SKM-1 treated with dmso at 0.1 percent for 144 hours (cell line): ENCODE measurements around the gene PNPT1.
"Not testable (repeated sequence)": the region's sequence is repeated elsewhere in the genome, so short reads cannot be mapped to it uniquely, and the experiment has no call there.

Experiments
- DNase-seq: peaks from one replicate; lab custom pipeline; 2025; ENCODE audit not compliant: unreplicated experiment; lab: John Stamatoyannopoulos, UW

The PNPT1 gene

DNA sequence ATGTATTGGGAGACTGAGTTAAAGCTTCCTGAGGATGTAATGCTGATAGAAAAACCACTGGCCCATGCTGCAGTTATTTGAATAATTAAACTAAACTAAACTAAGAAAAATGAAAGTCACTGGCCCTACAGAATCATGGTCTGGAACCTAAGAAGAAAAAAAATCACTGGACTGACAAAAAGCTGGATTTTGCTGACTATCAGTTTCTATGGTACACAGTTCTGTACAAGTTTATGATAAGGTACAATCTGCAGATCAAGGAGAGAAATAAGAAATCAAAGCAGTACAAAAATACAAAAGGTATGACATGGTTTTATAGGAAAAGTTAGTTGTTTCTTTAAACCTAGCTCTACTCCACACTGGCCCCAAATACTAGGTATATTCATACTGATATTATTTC is 91.8 kb downstream of the PNPT1 start:
- no peak for DNase-seq

DNA sequence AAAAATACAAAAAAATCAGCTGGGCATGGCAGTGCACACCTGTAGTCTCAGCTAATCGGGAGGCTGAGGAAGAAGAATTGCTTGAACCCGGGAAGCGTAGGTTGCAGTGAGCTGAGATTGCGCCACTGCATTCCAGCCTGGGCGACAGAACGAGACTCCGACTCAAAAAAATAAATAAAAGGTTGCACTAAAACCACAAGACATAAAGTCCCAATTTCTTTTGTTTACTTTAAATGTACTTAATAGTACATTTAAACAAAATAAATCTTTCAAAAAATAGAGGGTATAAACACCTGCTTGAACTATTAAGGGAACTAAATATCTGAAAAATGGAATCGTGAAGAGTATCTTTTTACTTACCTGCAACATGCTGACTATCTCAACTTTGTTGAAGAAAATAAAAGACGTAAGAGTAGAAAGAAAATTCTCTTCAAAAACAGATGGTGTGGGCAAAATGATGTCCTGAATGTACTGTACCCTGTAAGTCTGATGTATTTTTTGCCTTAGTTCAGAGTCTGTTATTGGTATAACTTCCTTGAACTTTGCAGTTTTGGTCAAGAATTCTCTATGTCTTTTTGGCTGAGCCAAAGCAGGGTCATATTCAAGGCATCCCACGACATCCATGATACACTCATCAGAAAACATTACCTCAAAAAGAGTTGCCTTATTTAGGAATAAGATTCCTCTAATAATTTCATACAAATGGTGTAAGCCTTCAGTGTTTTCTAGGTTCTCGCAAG is 95.4 kb downstream of the PNPT1 start:
- no peak for DNase-seq

DNA sequence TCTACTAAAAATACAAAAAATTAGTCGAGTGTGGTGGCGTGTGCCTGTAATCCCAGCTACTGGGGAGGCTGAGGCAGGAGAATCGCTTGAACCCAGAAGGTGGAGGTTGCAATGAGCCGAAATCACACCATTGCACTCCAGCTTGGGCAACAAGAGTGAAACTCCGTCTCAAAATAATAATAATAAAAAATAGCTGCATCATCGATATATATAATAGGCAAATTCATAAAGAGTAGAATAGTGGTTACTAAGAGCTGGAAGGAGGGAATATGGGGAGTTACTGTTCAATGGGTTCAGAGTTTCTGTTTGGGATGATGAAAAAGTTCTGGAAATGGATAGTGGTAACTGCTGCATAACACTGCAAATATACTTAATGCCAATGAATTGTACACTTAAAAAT is 96.8 kb downstream of the PNPT1 start:
- not testable (repeated sequence) for DNase-seq

DNA sequence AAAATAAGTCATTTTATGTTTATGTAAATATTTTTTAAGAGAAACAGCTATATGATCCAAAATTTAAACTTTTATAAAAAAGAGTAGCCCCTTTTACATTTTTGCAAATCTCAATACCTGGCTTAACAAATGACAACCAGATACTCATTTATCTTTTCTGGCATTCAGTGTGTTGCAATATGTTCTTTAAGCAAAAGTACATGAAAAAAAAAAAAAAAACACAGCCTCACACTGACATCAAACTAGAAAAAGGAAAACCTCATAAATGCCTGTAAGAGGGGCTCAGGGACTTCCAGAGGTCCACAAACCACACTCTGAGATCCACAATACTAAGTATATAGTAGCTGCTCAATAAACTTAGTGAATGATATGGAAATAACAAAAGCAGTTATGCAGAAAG is 98.1 kb downstream of the PNPT1 start:
- DNase-seq = no peak

DNA sequence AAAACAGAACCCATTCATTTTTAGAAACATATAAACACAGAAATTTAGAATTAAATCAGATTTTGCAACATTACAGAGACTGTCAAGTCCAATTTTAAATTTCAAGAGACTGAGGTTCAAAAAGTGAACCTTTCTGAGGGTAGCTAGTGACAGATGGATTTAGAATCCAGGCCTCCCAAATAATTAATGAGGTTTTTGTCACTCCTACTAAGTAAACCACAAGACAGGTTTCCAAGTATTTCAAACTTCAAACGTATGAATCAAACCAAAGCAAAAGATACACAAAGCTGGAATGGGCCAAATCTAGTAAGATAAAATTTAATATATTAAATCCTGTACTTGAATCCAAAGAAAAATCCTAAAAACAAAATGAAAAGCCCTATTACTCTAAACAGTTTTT is 101.5 kb downstream of the PNPT1 start:
- no peak for DNase-seq

DNA sequence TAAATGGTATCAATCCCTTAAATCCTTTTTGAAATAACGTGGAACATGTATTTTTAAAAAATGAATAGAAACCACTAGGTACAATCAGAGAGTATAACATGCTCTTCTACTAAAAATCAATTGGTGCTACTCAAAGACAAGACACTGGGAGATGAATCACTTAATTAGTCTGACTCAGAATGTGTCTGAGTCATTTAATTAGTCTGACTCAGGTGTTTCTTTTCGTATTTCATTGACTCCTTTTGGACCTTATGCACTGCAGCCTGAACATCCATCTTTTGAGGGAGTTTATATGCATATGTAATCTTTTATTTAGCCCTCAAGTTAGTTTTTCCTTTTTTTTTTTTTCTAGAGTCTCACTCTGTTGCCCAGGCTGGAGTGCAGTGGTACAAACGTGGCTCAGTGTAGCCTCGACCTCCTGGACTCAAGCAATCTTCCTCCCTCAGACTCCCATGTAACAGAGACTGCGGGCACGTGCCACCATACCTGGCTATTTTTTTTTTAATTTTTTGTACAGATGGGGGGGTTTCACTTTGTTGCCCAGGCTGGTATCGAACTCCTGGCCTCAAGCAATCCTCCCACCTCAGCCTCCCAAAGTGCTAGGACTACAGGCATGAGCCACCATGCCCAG is 102.7 kb downstream of the PNPT1 start:
- no peak for DNase-seq

DNA sequence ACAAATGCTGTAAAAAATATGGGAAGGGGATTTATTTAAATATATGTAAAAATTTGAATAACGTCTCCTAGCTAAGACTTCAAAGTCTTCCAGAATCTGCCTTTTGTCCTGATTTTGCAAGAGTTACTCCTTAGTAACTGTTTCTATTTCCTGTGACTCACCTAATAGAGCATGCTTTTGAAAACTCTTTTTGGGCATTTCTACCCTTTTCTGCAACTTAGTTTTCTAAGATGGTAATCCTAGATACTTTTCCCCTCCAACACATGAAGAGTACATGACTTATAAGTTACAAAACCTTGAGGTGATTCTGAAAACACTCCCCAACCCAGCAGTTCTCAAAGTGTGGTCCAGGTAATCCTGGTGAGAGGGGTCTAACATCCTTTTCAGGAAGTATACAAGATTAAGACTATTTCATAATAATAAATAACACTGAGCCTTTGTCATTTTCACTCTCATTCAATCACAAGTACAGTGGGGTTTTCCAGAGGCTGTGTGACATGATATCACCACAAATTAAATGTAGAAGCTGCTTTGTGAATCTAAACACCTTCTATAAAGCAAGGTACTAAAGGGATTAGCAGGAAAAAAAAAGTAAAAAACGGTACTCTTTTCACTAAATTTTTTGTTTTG is 108.1 kb downstream of the PNPT1 start:
- no peak for DNase-seq
